Measurements from ENCODE around the gene TBL3.
"Not testable (repeated sequence)": the region's sequence is repeated elsewhere in the genome, so short reads cannot be mapped to it uniquely, and the experiment has no call there.

TBL3 gene

DNA sequence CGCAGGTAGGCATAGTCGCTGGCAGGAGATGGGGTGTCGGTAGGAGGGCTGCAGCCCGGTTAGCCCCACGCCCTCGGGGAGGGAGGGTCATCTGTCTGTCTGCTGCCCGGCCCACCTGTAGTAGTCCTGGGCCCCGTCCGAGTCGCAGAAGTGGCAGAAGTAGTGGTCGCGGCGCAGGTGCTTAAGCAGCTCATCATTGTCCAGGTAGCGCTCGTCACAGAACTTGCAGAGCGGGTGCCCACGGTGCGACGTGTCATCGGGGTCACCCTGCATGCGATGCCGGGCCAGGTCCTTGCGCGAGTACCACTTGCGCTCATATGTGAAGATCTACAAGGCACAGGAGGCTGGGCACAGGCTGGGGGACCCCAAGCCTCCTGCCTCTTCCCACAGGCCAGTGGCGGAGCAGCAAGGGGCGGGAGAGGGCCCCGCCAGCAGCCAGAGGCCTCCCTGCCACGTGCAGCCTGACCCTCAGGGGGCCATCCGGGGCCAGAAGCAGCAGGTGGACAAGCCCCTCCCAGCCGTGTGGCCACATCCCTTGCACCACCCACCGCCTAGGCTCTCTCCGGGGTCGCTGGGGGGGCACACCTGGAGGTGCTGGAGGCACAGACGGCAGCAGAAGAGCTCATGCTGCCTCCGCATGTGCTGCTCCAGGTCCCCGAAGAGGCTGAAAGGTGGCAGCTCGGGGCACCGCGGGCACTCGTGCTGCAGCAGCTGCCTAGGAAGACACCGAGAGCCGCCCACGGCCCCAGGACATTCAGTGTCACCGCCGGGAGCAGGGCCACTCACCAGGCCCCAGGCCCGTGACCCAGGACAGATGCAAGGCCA lies 30.8 kb downstream of the TBL3 start:
- DNase-seq = no peak

DNA sequence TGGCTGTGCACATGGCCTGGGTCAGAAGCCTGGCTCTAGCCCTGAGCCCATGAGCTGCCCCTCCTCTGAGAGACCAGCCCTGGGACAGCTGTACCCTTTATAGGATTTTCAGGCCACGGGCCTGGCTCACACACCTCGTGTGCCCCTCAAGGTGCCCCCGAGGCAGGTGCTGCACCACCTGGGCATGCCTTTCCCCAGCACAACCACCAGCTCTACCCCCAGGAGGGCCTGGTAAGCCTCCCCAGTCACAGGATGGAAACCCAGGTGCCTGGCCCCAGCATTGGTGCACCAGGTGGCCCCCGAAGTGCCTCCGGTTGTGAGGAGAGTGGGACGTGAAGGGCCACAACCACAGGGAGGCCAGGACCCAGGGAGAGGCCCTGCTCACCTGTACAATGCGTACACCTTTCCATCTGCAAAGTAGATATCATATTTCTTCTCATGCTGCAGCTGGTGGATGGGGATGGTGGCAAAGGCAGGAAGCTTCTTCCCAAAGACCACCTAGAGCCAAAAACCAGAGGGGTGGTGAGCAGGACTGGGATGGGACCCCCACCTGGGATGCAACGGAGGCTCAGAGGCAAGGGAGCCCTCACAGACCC lies 31.5 kb downstream of the TBL3 start:
- no peak for DNase-seq

DNA sequence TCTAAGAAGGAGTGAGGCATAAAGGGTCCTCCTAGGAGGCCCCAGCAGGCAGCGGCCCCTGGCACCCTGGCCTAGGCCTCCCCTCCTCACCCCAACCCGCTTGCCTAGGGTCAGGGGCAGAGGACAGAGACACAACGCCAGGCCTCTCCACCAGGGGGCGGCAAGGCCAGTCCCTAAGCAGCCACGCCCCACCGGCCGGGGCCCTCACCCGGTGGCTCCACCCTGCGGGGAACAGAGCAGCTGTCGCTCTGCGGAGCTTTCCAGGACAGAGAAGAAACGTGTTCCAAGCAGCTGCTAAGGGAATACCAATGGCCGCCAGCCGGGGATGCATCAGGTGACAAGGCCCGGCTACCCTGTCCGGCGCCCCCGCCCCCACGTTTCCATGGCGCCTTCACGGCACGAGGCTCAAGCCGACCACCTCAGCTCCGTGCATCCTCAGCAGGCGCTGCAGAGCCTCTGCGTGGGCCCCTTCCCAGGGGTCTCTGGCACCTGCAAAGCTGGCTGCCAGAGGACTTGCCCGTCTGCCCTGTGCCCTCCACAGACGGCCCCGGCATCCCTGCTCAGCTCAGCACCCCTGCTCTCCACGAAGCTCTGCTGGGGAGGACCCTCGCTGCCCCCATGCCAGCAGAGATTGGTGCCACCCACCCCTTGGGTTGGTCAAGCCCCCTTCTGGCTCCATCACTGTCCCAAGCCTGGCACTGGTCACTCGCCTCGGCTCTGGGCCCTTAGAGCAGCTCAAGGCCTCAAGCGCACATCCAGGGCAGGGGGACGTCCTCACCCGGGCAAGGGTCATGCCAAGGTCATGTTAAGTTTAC lies 32.2 kb downstream of the TBL3 start:
- no peak for DNase-seq

DNA sequence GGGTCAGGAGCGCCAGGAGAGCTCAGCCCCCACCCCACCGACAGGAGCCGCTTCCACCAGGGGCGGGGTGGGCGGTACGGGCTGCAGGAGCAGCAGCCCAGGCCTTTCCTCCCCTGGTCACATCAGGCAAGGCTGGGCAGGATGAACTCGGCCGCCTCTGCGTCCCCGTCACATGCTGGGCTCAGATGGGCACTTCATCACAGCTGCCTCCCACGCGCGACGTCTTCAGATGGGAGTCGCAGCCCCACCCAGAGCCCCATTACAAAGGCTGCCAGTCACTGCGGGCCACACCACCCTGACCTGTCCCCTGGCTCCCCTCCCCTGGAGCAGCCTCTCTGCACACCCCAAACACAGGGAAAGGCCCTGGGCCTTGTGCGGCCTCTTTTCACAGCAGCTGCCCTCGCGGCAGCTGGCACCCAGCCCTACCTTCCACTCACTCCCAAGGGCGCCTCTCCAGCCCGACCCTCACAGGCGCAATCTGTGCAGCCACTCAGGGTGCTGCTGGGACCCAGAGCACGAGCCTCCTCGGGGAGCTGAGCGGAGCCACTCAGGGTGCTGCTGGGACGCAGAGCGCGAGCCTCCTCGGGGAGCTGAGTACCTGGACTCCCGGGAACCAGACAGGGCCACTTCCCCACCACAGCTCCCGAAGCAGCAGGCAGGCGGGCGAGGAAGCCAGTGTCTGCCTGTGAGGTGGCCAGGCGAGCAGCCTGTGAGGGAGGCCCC lies 33.1 kb downstream of the TBL3 start:
- no peak for DNase-seq

DNA sequence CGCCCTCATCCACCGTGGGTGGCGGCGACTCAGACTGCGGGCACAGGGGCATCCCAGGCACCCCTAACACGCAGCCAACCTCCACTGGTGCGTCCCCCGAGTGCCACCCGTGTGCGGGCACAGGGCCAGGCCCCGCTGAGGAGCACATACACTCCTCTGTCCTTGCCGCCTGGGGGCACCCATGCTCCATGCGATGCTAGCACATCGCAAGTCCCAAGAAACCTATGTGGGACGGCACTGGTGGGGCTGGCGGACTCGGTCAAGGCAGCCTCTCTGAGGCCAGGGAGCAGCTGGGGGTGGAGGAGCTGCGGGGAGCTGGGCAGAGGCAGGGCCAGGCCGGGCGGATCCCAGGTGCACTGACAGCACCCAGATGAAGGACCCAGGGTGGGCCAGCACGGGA lies 33.8 kb downstream of the TBL3 start:
- no peak for DNase-seq

DNA sequence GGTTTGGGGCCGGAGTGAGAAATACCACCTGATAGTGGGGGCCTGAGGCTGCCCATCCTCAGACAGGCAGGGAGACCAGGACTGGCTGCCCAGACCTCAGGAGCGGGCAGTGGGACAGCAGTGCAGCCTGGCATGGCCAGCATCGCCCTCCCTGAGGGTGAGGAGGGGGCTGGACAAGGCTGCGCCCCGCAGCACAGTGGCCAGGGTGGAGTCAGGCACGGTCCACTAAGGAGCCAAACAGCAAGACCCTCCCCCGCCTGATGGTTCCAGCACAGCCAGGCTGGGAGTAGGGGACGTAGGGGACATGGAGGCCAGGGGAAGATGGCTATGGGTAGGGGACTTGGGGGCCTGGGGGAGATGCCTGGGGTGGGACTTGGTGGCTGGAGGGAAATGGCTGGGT lies 34.5 kb downstream of the TBL3 start:
- DNase-seq = no peak

DNA sequence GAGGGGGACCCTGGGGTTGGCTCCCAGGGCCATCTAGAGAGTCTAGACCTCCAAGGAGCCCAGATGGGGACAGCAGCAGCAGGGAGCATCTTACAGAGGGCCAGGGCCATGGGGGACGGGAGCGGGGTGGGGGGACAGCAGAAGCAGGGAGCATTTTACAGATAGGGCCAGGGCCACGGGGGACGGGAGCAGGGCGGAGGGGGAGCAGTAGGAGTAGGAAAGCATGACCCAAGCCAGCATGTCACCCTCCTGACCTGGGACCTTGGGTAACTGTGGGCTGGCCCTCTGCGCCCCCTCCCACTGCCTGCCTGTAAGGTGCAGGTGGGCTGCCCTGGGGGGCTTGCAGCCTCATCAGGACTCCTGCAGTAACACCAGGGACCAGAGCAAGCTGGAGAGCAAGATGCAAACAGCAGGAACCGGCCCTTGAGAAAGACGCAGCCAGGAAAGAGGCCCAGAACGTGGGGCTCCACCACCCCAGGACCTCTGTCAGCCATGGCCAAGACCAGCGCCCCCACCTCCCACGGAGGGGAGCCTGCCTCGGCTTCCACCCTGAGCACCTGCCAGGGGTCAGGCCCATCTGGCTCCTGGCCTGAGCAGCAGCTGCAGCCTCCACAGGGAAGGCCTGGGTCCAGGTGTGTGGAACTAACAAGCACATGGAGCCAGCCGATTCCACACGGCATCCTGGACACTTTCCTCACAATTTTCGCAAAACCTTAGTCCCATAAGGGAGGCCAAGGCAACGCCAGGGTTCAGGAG lies 35.4 kb downstream of the TBL3 start:
- no peak for DNase-seq

DNA sequence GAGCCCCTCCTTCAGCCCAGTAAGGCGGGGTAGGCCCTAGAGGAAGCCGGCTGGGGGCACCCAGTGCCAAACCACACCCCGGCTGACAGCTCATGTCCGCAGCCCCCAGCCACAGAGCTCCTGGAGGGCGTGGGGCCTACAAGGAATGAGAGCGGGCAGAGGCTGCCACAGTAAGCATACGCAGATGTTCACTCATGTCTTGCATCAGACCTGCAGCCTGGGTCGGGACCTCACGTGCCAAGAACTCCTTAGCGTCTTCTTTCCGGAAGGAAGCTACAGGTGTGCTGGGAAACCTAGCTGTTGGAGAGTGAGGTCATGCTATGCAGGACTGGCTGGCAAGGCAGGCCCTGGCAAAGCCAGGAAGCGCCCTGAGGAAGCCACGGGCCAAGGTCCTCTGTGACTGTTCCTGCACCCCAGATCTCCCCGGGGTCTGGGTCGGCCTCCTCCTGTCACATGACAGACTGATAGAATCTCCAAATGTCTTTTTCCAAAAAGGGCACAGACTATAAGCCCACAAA lies 36.2 kb downstream of the TBL3 start:
- no peak for DNase-seq

DNA sequence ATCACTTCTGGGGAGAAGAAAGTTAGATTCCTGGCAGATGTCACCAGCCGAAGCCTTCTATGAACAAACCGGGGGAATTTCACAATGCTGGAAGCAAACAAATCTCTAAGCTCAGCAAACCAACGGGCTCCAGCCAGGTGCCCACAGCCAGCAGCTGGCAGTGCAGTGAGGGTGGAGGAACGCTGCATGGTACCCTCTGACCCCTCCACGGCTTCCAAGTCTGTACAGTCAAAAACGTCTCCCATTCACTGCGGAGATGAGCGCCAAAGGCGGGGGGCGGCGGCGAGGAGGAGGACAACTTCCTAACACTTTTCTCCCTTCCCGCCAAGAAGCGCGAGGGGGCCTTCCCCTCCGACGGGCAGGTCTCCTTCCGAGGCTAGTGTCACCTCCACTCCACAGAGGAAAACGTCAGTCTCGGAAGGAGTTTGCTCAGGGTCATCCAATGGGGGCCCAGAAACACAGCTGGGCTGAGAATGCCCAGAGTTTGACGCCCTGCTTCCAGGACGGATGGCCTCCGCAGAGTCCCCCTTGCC lies 36.8 kb downstream of the TBL3 start:
- DNase-seq = no peak

DNA sequence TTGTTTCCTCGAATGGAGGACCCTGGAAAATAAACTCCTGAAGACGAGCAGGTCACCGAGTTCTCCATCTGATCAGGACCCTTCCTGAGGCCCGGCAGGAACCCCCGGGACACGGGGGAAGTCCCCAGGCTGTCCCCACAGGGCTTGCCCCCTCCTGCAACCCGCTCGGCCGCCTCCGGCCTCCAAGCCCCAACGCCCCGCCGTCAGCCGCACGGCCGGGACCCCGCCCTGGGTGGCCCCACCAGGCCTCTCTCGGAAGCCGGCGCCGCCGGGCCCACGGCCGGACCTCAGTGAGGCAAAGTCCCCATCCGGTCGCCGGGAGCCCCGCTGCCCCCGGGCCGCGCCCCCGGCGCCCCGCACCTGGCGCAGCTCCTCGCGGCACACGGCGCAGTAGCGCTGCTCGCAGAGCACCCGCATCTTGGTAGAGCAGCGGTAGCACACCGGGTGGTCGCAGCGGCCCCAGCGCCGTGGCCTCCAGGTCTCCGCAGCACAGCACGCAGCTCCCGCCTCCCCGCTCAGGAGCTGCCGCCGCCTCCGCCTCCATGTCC lies 37.4 kb downstream of the TBL3 start:
- no peak for DNase-seq

DNA sequence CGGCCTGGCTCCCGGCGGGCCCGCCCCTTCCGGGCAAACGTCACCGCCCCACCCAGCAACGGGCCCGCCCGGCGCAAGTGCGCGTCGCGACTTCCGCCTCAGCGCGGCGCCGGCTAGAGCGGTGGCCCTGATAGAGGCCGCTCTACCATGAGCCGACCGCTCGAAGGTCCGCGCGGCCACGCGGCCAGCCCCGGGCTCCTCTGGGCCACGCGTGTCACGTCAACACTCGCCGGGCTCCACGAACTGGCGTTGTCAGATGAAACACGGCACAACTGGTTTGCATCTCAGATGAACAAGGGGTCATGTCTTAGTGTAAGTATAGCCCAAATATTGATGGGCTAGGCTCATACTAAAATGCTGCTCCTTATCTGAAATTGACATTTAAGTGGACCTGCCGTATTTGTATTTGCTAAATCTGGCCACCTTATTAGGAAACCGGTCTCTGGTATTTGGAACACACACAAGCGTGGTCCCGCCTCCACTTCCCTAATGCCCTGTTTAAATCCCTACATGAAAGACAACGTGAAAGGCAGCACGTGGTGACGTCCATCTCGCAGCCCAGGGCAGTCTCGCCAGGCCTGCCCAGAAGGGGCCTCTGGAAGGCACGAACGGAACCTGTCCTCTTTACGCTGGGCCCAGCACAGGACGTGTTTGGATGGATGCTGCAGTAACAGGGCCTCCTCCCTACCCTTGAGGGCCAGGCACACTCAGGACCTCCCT lies 38.1 kb downstream of the TBL3 start, which contains the start of gene ZNF598:
TSS of gene ZNF598 (minus strand) at position 31 of the 720 bp plus-strand sequence.
- DNase-seq = no peak

DNA sequence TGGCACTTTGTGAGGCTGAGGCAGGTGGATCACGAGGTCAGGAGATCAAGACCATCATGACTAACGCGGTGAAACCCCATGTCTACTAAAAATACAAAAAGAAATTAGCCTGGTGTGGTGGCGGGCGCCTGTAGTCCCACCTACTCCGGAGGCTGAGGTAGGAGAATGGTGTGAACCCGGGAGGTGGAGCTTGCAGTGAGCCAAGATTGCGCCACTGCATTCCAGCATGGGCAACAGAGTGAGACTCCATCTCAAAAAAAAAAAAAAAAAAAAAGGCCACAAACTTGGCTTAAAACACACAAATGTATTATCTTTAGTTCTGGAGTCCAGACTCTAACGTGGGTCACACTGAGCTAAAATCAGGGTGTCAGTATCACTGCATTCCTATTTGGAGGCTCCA lies 39.9 kb downstream of the TBL3 start:
- DNase-seq = not testable (repeated sequence)

DNA sequence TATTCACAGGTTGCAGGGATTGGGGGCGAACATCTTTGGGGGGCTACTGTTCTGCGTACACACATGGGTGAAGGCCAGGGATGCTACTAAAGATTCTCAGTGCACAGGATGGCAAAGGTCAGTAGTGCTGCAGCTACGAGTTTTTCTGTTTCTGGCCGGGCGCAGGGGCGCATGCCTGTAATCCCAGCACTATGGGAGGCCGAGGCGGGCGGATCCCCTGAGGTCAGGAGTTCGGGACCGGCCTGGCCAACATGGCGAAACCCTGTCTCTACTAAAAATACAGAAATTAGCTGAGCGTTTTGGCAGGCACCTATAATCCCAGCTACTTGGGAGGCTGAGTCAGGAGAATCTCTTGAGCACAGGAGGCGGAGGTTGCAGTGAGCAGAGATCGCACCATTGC lies 41.7 kb downstream of the TBL3 start:
- no peak for DNase-seq

DNA sequence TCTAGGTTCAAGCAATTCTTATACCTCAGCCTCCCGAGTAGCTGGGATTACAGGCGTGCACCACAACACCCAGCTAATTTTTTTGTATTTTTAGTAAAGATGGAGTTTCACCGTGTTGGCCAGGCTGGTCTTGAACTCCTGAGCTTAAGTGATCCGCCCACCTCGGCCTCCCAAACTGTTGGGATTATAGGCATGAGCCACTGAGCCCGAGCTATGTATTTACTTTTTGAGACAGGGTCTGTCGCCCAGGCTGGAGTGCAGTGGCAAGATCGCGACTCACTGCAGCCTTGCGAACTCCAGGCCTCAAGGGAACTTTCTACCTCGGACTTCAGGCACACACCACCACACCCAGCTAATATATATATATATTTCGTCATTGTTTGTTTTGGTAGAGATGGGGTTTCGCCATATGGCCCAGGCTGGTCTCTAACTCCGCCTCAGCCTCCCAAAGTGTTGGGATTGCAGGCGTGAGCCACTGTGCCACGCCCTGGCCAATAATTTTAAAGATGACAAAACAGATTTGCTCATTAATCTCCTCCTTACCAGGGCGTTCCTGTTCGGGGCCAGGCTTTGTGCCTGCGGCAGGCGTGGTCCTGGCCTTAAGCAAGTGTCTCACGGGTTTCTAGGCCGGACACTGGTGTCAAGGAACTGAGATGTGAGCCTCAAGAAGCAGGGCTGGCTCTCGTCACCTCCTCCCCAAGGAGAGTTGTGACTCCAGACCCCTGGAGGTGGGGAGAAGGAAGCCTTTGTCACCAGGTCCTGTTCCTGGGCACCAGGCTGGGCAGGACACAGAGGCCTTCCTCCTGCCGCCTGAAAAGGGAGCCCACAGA lies 43.5 kb downstream of the TBL3 start:
- DNase-seq = peak; percentile 53

DNA sequence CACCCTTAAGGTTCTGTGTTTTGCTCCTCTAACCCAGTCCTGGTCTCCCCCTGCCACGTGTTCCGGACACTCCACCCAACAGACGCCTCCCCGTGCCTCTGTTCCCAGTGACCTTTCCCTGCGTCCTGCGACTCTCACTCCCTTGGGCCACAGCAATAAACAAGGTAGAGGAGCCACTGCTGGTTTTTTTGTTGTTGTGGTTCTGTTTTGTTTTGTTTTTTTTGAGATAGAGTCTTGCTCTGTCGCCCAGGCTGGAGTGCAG lies 44.0 kb downstream of the TBL3 start:
- DNase-seq = no peak

DNA sequence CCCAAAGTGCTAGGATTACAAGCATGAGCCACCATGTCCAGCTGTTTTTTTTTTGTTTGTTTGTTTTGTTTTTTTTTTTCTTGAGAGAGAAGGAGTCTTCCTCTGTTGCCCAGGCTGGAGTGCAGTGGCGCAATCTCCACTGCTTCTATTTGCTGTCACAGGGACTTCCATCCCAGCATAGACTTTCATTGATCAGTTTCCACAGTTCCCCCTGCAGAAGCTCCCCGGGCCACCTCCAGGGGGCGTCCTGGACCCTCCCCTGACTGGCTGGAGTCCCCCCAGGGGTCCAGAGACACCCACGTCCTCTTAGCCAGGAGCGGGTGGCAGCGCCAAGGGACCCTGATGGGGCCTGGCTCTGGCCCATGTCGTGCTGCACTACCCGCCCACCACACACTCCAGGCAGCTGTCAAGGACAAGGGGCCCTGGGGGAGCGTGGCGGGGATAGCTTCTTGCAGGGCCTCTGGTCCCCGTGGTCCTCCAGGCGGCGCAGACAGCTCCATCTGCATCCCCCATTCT lies 44.6 kb downstream of the TBL3 start:
- DNase-seq = no peak

DNA sequence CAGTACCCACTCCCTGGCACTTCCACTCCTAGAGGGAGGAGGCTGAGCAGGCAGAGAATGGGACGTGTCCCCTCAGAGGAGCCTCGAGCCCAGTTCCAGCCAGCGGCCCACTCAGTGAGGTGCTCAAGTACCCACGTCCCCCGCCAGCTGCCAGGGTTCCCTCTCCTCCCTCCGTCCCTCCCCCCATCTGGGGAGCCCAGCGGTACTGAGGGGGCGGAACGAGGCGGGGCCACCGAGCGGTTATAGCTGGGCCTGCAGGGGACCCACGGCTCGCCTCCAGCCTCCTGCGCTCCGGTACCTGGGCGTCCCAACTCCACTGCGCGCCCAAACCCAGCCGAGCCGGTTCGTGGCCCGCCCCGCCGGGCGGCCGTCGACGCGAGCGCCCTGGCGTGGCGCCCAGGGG lies 47.7 kb downstream of the TBL3 start, which contains the start of gene NPW:
TSS of gene NPW (plus strand) at position 268 of the 403 bp plus-strand sequence.
- no peak for DNase-seq

DNA sequence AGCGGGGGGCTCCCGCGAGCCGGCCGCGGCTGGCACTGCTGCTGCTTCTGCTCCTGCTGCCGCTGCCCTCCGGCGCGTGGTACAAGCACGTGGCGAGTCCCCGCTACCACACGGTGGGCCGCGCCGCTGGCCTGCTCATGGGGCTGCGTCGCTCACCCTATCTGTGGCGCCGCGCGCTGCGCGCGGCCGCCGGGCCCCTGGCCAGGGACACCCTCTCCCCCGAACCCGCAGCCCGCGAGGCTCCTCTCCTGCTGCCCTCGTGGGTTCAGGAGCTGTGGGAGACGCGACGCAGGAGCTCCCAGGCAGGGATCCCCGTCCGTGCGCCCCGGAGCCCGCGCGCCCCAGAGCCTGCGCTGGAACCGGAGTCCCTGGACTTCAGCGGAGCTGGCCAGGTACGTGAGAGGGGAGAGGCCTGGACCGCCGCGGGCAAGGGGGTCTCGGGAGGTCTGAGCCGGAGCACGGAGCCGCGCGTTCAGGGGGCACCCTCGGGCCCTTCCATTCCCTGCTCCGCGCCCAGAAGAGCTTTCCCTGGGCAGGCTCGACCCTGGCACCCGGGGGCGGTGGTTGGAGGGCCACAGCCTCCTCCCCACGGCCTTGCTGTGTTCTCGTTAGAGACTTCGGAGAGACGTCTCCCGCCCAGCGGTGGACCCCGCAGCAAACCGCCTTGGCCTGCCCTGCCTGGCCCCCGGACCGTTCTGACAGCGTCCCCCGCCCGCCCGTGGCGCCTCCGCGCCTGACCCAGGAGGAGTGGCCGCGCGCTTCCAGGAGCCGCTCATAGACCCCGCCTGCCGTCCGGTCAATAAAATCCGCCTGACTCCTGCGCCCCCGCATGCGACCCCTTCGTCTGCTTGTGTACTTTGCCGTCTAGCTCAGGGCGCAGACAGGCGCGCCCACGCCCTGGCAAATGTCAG lies 48.3 kb downstream of the TBL3 start:
- DNase-seq = no peak

DNA sequence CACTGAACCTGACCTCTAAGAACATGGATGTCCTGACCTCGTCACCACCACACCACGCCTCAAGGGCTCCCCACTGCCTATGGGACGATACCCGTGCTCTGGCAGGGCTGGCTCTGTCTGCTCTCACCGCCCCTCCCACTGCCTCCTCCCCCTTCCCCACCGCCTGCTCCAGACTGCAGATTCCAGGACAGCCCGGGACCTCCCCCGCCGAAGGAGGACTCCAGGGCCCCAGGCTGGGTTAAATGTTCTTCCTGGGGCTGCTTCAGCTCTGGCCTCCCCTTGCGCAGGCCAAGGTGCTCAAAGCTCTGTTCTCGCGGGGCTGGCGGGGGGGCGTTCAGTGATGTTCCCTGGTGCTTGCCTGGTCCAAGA lies 50.9 kb downstream of the TBL3 start:
- no peak for DNase-seq

Measured in SIG-M5 (cell line).